Naive B cell (primary cell): Measurements from ENCODE around the gene KIFAP3. TPM values are rescaled to one million over a fixed set of nuclear protein-coding genes. Genes with fewer than 3 reads are reported as not detected.
"Not testable (repeated sequence)": the region's sequence is repeated elsewhere in the genome, so short reads cannot be mapped to it uniquely, and the experiment has no call there.

Experiments
- ATAC-seq, 2 donors: fragments of 150-1000 bp; cut with Tn5 transposase; 2 replicates each; pipeline ENCODE4 v1.10.0; 2021; ENCODE audit warnings: low read depth in 2 of 2, mild to moderate bottlenecking in 2 of 2, moderate library complexity in 2 of 2
- DNase-seq: peaks from one replicate; pipeline ENCODE4 v3.0.0; 2022
- H3K27ac Mint-ChIP-seq, 6 donors: one replicate each; pipeline ENCODE4 v1.8.0; 2020 to 2022; ENCODE audit warnings: mild to moderate bottlenecking in 6 of 6, mixed read lengths in 6 of 6, moderate library complexity in 5 of 6, inconsistent platforms in 2 of 6
- H3K27me3 Mint-ChIP-seq, 3 donors: one replicate each; pipeline ENCODE4 v1.8.0; 2021 to 2022; ENCODE audit warnings: mixed read lengths in 3 of 3, mild to moderate bottlenecking in 1 of 3
- H3K36me3 Mint-ChIP-seq, 2 donors: one replicate each; pipeline ENCODE4 v1.8.0; 2020 to 2022; ENCODE audit warnings: mixed read lengths in 2 of 2, inconsistent platforms in 1 of 2, mild to moderate bottlenecking in 1 of 2
- H3K4me1 Mint-ChIP-seq, 3 donors: one replicate each; pipeline ENCODE4 v1.8.0; 2020 to 2022; ENCODE audit warnings: mixed read lengths in 3 of 3, inconsistent platforms in 1 of 3, mild to moderate bottlenecking in 1 of 3, moderate library complexity in 1 of 3
- H3K4me3 Mint-ChIP-seq, 8 donors: one replicate each; pipeline ENCODE4 v1.8.0; 2020 to 2022; ENCODE audit warnings: mild to moderate bottlenecking in 8 of 8, mixed read lengths in 8 of 8, moderate library complexity in 8 of 8, inconsistent platforms in 2 of 8
- H3K9me3 Mint-ChIP-seq, 7 donors: one replicate each; pipeline ENCODE4 v1.8.0; 2020 to 2022; ENCODE audit warnings: mixed read lengths in 7 of 7, mild to moderate bottlenecking in 5 of 7, inconsistent platforms in 2 of 7, moderate library complexity in 1 of 7
- polyA plus RNA-seq, 6 donors: library from polyadenylated mRNA; unstranded; fragments of 300-500 nt; fragmentation: Illumina TruSeq; gene quantifications; one replicate each; pipeline ENCODE4 v1.2.3, GENCODE V29; 2021; ENCODE audit warnings: low read depth in 6 of 6

Gene KIFAP3
- polyA plus RNA-seq, 6 donors from 2014 or later = 0.47 to 9.1 (median 8.7) TPM

- ATAC-seq = no peak
- Mint-ChIP-seq H3K27ac (no peak overlapping the region), H3K4me3 (no peak overlapping the region), H3K27me3 (no peaks in the 10 kb centered on the region), H3K4me1 (no peaks in the 10 kb centered on the region), H3K36me3 (peaks cover 0 to 18% of the 10 kb centered on the region in 2 donors), H3K9me3 (no peaks in the 10 kb centered on the region)
- no peak for DNase-seq
Observed at GRCh38 chr1:169921080-169921479, 153.4 kb downstream of the KIFAP3 start.

- Mint-ChIP-seq H3K27ac (no peak overlapping the region), H3K36me3 (peaks cover 0 to 18% of the 10 kb centered on the region in 2 donors), H3K27me3 (no peaks in the 10 kb centered on the region), H3K4me3 (no peak overlapping the region), H3K9me3 (no peaks in the 10 kb centered on the region), H3K4me1 (no peaks in the 10 kb centered on the region)
- DNase-seq (no peak), ATAC-seq (no peak)
Observed at GRCh38 chr1:169918927-169919326, 155.6 kb downstream of the KIFAP3 start.

- DNase-seq, H3K27me3 Mint-ChIP-seq, ATAC-seq, H3K4me3 Mint-ChIP-seq, H3K4me1 Mint-ChIP-seq, H3K9me3 Mint-ChIP-seq: not testable (repeated sequence)
- Mint-ChIP-seq H3K27ac (peak overlapping the region in 2 of 6 donors; percentile 58 to 61), H3K36me3 (peaks cover 0 to 14% of the 10 kb centered on the region in 2 donors)
Observed at GRCh38 chr1:169918220-169918619, 156.3 kb downstream of the KIFAP3 start.

- Mint-ChIP-seq H3K27me3 (no peaks in the 10 kb centered on the region), H3K9me3 (peaks cover 0 to 3% (median 0%) of the 10 kb centered on the region in 7 donors), H3K4me1 (no peaks in the 10 kb centered on the region), H3K36me3 (peaks cover 0 to 13% of the 10 kb centered on the region in 2 donors), H3K4me3 (no peak overlapping the region), H3K27ac (no peak overlapping the region)
- no peak for DNase-seq
- ATAC-seq = no peak
Observed at GRCh38 chr1:169915150-169915549, 159.3 kb downstream of the KIFAP3 start.

- peaks cover 0 to 8% of the 10 kb centered on the region in 2 donors for H3K36me3 Mint-ChIP-seq
Observed at GRCh38 chr1:169914531-169914930, 160.0 kb downstream of the KIFAP3 start.

GRCh38 chr1:169909499-169909898 is 165.0 kb downstream of the KIFAP3 start:
- Mint-ChIP-seq H3K36me3 (no peaks in the 10 kb centered on the region), H3K4me1 (no peaks in the 10 kb centered on the region), H3K9me3 (peaks cover 0 to 9% (median 5%) of the 10 kb centered on the region in 7 donors), H3K4me3 (no peak overlapping the region), H3K27me3 (peaks cover 0 to 5% (median 0%) of the 10 kb centered on the region in 3 donors), H3K27ac (no peak overlapping the region)
- DNase-seq (no peak), ATAC-seq (no peak)

More at GRCh38 chr1:169914531-169914930, 160.0 kb downstream of the KIFAP3 start:
- DNase-seq (no peak), ATAC-seq (no peak)
- H3K27ac Mint-ChIP-seq = no peak overlapping the region
- peaks cover 0 to 3% (median 0%) of the 10 kb centered on the region in 7 donors for H3K9me3 Mint-ChIP-seq
- H3K27me3 Mint-ChIP-seq = no peaks in the 10 kb centered on the region
- H3K4me3 Mint-ChIP-seq = no peak overlapping the region
- no peaks in the 10 kb centered on the region for H3K4me1 Mint-ChIP-seq

- Mint-ChIP-seq H3K4me1 (peaks cover 0 to 8% (median 0%) of the 10 kb centered on the region in 3 donors), H3K27ac (no peak overlapping the region), H3K9me3 (peaks cover 0 to 9% (median 5%) of the 10 kb centered on the region in 7 donors), H3K36me3 (no peaks in the 10 kb centered on the region), H3K4me3 (no peak overlapping the region), H3K27me3 (peaks cover 1 to 21% (median 17%) of the 10 kb centered on the region in 3 donors)
- ATAC-seq = no peak
- DNase-seq = no peak
Observed at GRCh38 chr1:169906938-169907337, 167.6 kb downstream of the KIFAP3 start.

- Mint-ChIP-seq H3K36me3 (no peaks in the 10 kb centered on the region), H3K27ac (no peak overlapping the region), H3K27me3 (peaks cover 12 to 26% (median 23%) of the 10 kb centered on the region in 3 donors), H3K4me1 (peaks cover 0 to 8% (median 0%) of the 10 kb centered on the region in 3 donors), H3K4me3 (no peak overlapping the region), H3K9me3 (peaks cover 0 to 9% (median 4%) of the 10 kb centered on the region in 7 donors)
- DNase-seq (no peak), ATAC-seq (no peak)
Observed at GRCh38 chr1:169904834-169905233, 169.7 kb downstream of the KIFAP3 start.

GRCh38 chr1:169902751-169903150 is 171.7 kb downstream of the KIFAP3 start:
- H3K27me3 Mint-ChIP-seq = peaks cover 18 to 44% (median 33%) of the 10 kb centered on the region in 3 donors
- ATAC-seq (no peak), DNase-seq (no peak)
- no peaks in the 10 kb centered on the region for H3K36me3 Mint-ChIP-seq
- peaks cover 0 to 9% (median 4%) of the 10 kb centered on the region in 7 donors for H3K9me3 Mint-ChIP-seq
- peaks cover 0 to 8% (median 0%) of the 10 kb centered on the region in 3 donors for H3K4me1 Mint-ChIP-seq
- H3K27ac Mint-ChIP-seq = peak overlapping the region in 1 of 6 donors; percentile 63
- peak overlapping the region in 3 of 8 donors; percentile 23 to 70 (median 26) for H3K4me3 Mint-ChIP-seq

GRCh38 chr1:169901115-169901514 is 173.4 kb downstream of the KIFAP3 start:
- Mint-ChIP-seq H3K4me3 (no peak overlapping the region), H3K27me3 (peaks cover 28 to 61% (median 47%) of the 10 kb centered on the region in 3 donors)
- ATAC-seq = no peak

GRCh38 chr1:169900571-169900970 is 173.9 kb downstream of the KIFAP3 start:
- Mint-ChIP-seq H3K4me1 (peaks cover 0 to 8% (median 0%) of the 10 kb centered on the region in 3 donors), H3K4me3 (no peak overlapping the region)
- no peak for ATAC-seq

More at GRCh38 chr1:169901115-169901514, 173.4 kb downstream of the KIFAP3 start:
- Mint-ChIP-seq H3K27ac (no peak overlapping the region), H3K36me3 (no peaks in the 10 kb centered on the region), H3K9me3 (peaks cover 0 to 5% (median 3%) of the 10 kb centered on the region in 7 donors), H3K4me1 (peaks cover 0 to 8% (median 0%) of the 10 kb centered on the region in 3 donors)
- no peak for DNase-seq

GRCh38 chr1:169899519-169900217 is 174.8 kb downstream of the KIFAP3 start:
- no peak overlapping the region for H3K4me3 Mint-ChIP-seq
- H3K27ac Mint-ChIP-seq = no peak overlapping the region
- peaks cover 29 to 63% (median 44%) of the 10 kb centered on the region in 3 donors for H3K27me3 Mint-ChIP-seq
- peaks cover 0 to 2% (median 0%) of the 10 kb centered on the region in 7 donors for H3K9me3 Mint-ChIP-seq
- ATAC-seq = no peak
- H3K36me3 Mint-ChIP-seq = no peaks in the 10 kb centered on the region
- peaks cover 2 to 8% (median 3%) of the 10 kb centered on the region in 3 donors for H3K4me1 Mint-ChIP-seq
- no peak for DNase-seq

More at GRCh38 chr1:169900571-169900970, 173.9 kb downstream of the KIFAP3 start:
- Mint-ChIP-seq H3K9me3 (peaks cover 0 to 5% (median 3%) of the 10 kb centered on the region in 7 donors), H3K27me3 (peaks cover 29 to 63% (median 48%) of the 10 kb centered on the region in 3 donors), H3K27ac (no peak overlapping the region), H3K36me3 (no peaks in the 10 kb centered on the region)
- DNase-seq = no peak

GRCh38 chr1:169896013-169896412 is 178.5 kb downstream of the KIFAP3 start:
- peak overlapping the region in 5 of 8 donors; percentile 9 to 67 (median 36) for H3K4me3 Mint-ChIP-seq
- peaks cover 22 to 31% (median 25%) of the 10 kb centered on the region in 3 donors for H3K4me1 Mint-ChIP-seq
- peaks cover 22 to 46% (median 27%) of the 10 kb centered on the region in 3 donors for H3K27me3 Mint-ChIP-seq
- DNase-seq (no peak), ATAC-seq (no peak)
- H3K27ac Mint-ChIP-seq = no peak overlapping the region
- no peaks in the 10 kb centered on the region for H3K36me3 Mint-ChIP-seq
- no peaks in the 10 kb centered on the region for H3K9me3 Mint-ChIP-seq
